Spinal cord (tissue), 10 donors: ENCODE results near the gene CRACDL. TPM values are rescaled to one million over a fixed set of nuclear protein-coding genes. Genes with fewer than 3 reads are reported as not detected.

Source experiments
- DNase-seq, 6 donors: peaks; one replicate each; pipeline versions ENCODE4 v3.0.0 to v3.0.0-alpha.2; 2013 to 2015; ENCODE audit warnings: low spot score in 6 of 6, low read depth in 4 of 6
- H3K27ac ChIP-seq: one replicate; pipeline ENCODE4 v1.5.1; 2013; ENCODE audit warnings: low read depth, low read length, control low read depth
- H3K27me3 ChIP-seq: one replicate; pipeline ENCODE4 v1.6.1; 2013; ENCODE audit warnings: low read length; ENCODE audit not compliant: control insufficient read depth, insufficient read depth
- H3K36me3 ChIP-seq: one replicate; pipeline ENCODE4 v1.6.1; 2013; ENCODE audit warnings: low read length; ENCODE audit not compliant: control insufficient read depth, insufficient read depth
- H3K4me1 ChIP-seq: one replicate; pipeline ENCODE4 v1.6.1; 2013; ENCODE audit warnings: low read length; ENCODE audit not compliant: control insufficient read depth, insufficient read depth
- H3K4me3 ChIP-seq: one replicate; pipeline ENCODE4 v1.5.1; 2013; ENCODE audit warnings: low read depth, low read length, control low read depth
- H3K9me3 ChIP-seq: one replicate; pipeline ENCODE4 v1.6.1; 2013; ENCODE audit warnings: low read length; ENCODE audit not compliant: control insufficient read depth, insufficient read depth
- WGBS: methylation state at CpG from one replicate; pipeline ENCODE4 v1.1.5; 2013; ENCODE audit warnings: missing lambda C conversion rate; ENCODE audit not compliant: insufficient coverage; 5-methylcytosine and 5-hydroxymethylcytosine counted together
- polyA plus RNA-seq, 2 donors: library from polyadenylated mRNA; unstranded; fragments of 120-200 nt; gene quantifications; one replicate each; pipeline ENCODE4 v1.2.1, GENCODE V29; 2013; ENCODE audit not compliant: insufficient read length in 2 of 2
- total RNA-seq, 2 donors: library from RNA; depleted of rRNA in 1 of 2; stranded (reverse); fragments of 120-200 nt in 1 of 2; fragments of >200 nt in 1 of 2; gene quantifications; one replicate each; pipeline versions ENCODE4 v1.2.3 to v1.2.4, GENCODE V29; 2013 to 2014
- donor health status: healthy.

The CRACDL gene
- total and polyA plus RNA-seq, 4 donors: 1.9 to 3.9 (median 2.4) TPM

- peaks cover 13% of the 10 kb centered on the region for H3K4me1 ChIP-seq
- DNase-seq: peak in 1 of 6 donors; percentile 61
- no peaks in the 10 kb centered on the region for H3K36me3 ChIP-seq
- H3K27me3 ChIP-seq: no peaks in the 10 kb centered on the region
- H3K4me3 ChIP-seq: no peak overlapping the region
- no peaks in the 10 kb centered on the region for H3K9me3 ChIP-seq
- 46% methylated on average over 6 of the region's 11 CpGs for WGBS
- H3K27ac ChIP-seq: no peak overlapping the region
These were observed 141.9 kb downstream of the CRACDL start for GRCh38 chr2:98793897-98794830.

GRCh38 chr2:98793275-98793674 lies 142.8 kb downstream of the CRACDL start:
- H3K27ac ChIP-seq: no peak overlapping the region
- H3K4me3 ChIP-seq: no peak overlapping the region
- peaks cover 11% of the 10 kb centered on the region for H3K4me1 ChIP-seq
- no peaks in the 10 kb centered on the region for H3K27me3 ChIP-seq
- H3K36me3 ChIP-seq: no peaks in the 10 kb centered on the region
- WGBS: no CpG with 5 or more reads among the region's 5 CpGs
- DNase-seq: no peak
- no peaks in the 10 kb centered on the region for H3K9me3 ChIP-seq

GRCh38 chr2:98790221-98790620 lies 145.8 kb downstream of the CRACDL start:
- Histone ChIP-seq H3K27ac (no peak overlapping the region), H3K27me3 (no peaks in the 10 kb centered on the region), H3K4me3 (no peak overlapping the region), H3K9me3 (no peaks in the 10 kb centered on the region), H3K4me1 (no peaks in the 10 kb centered on the region), H3K36me3 (no peaks in the 10 kb centered on the region)
- no peak for DNase-seq
- WGBS: 99% methylated on average over 6 of the region's 6 CpGs

- WGBS: 93% methylated on average over 4 of the region's 8 CpGs
- Histone ChIP-seq H3K27ac (no peak overlapping the region), H3K36me3 (no peaks in the 10 kb centered on the region), H3K4me3 (no peak overlapping the region), H3K9me3 (no peaks in the 10 kb centered on the region), H3K4me1 (no peaks in the 10 kb centered on the region), H3K27me3 (no peaks in the 10 kb centered on the region)
- DNase-seq: no peak
These were observed 148.3 kb downstream of the CRACDL start for GRCh38 chr2:98787700-98788099.

- H3K4me3 ChIP-seq: no peak overlapping the region
- no peaks in the 10 kb centered on the region for H3K36me3 ChIP-seq
- H3K9me3 ChIP-seq: peaks cover 7% of the 10 kb centered on the region
- no peak overlapping the region for H3K27ac ChIP-seq
- H3K27me3 ChIP-seq: no peaks in the 10 kb centered on the region
- WGBS: 94% methylated on average over 2 of the region's 6 CpGs
- no peaks in the 10 kb centered on the region for H3K4me1 ChIP-seq
- no peak for DNase-seq
These were observed 149.8 kb downstream of the CRACDL start for GRCh38 chr2:98786179-98786578.

- H3K4me1 ChIP-seq: no peaks in the 10 kb centered on the region
- H3K27ac ChIP-seq: no peak overlapping the region
- no peaks in the 10 kb centered on the region for H3K36me3 ChIP-seq
- no peak for DNase-seq
- no peak overlapping the region for H3K4me3 ChIP-seq
- H3K9me3 ChIP-seq: peaks cover 7% of the 10 kb centered on the region
- H3K27me3 ChIP-seq: no peaks in the 10 kb centered on the region
These were observed 153.5 kb downstream of the CRACDL start for GRCh38 chr2:98782570-98782969.

DNA sequence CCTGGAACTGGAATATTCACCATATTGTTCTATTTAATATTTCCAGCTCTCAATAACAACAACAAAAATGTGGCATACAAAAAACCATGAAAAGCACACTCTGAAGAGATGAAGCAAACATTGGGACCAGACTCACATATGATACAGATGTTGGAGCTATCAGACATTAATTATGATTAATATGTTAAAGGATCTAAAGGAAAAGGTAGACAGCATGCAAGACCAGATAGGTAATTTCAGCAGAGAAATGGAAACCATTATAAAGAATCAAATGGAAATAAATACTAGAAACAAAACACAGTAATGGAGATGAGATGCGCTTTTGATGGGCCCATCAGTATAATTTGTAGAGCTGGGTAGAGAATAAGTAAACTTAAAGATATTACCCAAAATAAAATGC lies 154.2 kb downstream of the CRACDL start:
- WGBS: no CpG with 5 or more reads among the region's 1 CpG
- H3K27me3 ChIP-seq: no peaks in the 10 kb centered on the region

DNA sequence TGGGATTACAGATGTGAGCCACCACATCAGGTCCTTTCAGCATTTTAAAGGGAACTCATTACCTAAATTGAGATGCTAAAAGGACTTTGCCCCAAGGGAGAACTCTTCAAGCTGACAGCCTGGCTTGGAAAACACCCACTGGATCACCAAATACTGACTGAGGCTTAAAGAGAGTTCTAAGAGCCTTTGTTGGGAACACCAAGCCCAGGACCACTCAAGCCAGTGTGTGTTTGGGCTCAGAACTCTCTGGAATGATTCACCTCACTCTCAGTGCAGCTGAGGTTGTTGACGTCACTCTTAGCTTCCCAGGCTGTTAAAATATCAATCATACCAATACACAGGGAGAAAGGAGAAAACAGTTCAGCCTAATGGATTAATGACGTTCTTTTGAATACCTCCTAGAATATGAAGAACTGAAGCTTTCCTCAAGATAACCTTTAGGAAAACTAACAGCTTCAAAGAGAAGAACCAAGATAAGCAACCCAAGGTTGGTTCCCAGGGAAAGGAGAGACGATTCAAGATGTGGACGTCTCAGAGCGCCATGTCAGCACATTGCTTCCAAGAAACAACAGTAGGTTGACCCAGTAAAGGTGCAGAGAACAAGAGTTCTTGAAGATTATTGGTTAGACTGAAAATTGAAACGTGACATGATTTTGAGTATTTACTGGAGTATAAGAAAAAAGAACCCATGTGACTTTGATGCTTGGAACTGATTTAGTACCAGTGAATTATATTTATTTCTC lies 157.1 kb downstream of the CRACDL start:
- Histone ChIP-seq H3K27me3 (no peaks in the 10 kb centered on the region), H3K36me3 (no peaks in the 10 kb centered on the region), H3K4me1 (peaks cover 17% of the 10 kb centered on the region), H3K9me3 (peaks cover 7% of the 10 kb centered on the region), H3K4me3 (no peak overlapping the region), H3K27ac (no peak overlapping the region)
- WGBS: 100% methylated on average over 3 of the region's 6 CpGs
- DNase-seq: no peak

More for the DNA sequence above, 154.2 kb downstream of the CRACDL start:
- Histone ChIP-seq H3K27ac (no peak overlapping the region), H3K4me1 (no peaks in the 10 kb centered on the region), H3K36me3 (no peaks in the 10 kb centered on the region), H3K9me3 (peaks cover 7% of the 10 kb centered on the region), H3K4me3 (no peak overlapping the region)
- DNase-seq: no peak

DNA sequence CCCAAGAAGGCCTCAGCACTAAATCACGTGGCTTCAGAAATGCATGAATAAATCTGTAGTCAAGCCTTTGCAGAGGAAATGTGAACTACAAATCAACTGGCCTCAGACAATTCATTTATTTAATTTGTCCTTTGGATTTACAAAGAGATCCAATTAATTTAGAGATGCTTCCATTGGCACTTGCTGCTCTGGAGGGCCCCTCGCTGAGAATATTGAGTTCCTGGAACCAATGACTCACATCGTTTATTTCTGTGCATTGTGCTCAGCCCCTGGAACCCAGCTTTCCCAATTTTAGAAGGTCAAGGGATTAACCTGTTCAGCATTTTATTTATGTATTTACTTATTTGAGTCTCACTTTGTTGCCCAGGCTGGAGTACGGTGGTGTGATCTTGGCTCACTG lies 157.9 kb downstream of the CRACDL start:
- Histone ChIP-seq H3K36me3 (no peaks in the 10 kb centered on the region), H3K27ac (no peak overlapping the region), H3K27me3 (no peaks in the 10 kb centered on the region), H3K4me3 (no peak overlapping the region), H3K4me1 (peaks cover 23% of the 10 kb centered on the region), H3K9me3 (peaks cover 7% of the 10 kb centered on the region)
- DNase-seq: no peak
- 67% methylated on average over 2 of the region's 4 CpGs for WGBS
